Measurements from ENCODE around the gene PCSK6.

DNA sequence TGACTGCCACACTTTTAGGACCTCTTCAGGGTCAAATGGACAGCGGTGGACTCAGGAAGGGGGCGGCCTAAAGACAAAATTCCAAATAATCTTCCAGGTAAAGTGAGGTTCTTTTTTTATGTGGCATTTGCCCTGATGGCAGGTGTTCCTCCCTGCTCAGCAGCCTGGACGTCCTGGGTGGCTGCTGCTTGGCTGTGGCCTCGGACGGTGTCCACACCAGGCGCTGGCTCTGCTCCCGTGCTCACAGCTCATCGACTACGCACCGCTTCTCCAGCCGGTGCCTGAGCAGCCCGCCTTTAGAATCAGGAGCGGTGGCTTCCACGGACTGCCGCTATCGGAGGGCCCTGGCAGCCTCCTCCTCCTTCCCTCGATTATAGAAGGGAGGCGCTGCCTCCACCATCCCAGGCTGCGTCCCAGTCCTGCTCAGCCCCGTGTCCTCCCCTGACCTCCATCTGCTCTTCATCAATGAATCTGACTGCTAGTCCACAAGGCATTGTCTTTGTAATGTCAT lies 41.9 kb downstream of the PCSK6 start:
- TF ChIP-seq FOXM1 (IDR thresholded peaks at IDR 0.05; ENCODE audit: borderline replicate concordance) (no peak), FOXK2 (IDR thresholded peaks at IDR 0.05) (no peak), SUZ12 (IDR thresholded peaks at IDR 0.05) (no peak), ARNT (IDR thresholded peaks at IDR 0.05) (no peak), ELF4 (IDR thresholded peaks at IDR 0.05) (no peak), SP1 (IDR thresholded peaks at IDR 0.05) (no peak), BHLHE40 (IDR thresholded peaks at IDR 0.05; ENCODE audit: borderline replicate concordance) (no peak)
